H1 (cell line): ENCODE results near the gene LDLRAD4. TPM values are rescaled to one million over a fixed set of nuclear protein-coding genes. Genes with fewer than 3 reads are reported as not detected.

ENCODE experiments used
- CTCF ChIA-PET: fragments of 300-600 bp; sonication (Branson Sonifier 250); formaldehyde crosslinking; loops from one replicate; lab custom pipeline; 2021; ENCODE audit not compliant: partially characterized antibody; lab: Charles Lee
- POLR2A ChIA-PET: fragments of 300-600 bp; sonication (Branson Sonifier 250); formaldehyde crosslinking; loops from one replicate; lab custom pipeline; 2021; ENCODE audit warnings: inconsistent platforms; ENCODE audit not compliant: partially characterized antibody; lab: Charles Lee
- DNase-seq, 2 experiments: peaks; one replicate each; pipeline versions ENCODE4 v3.0.0 to v3.0.0-alpha.2; 2010 to 2022; ENCODE audit warnings: low spot score in 2 of 2, low read depth in 1 of 2, mixed read lengths in 1 of 2
- FAIRE-seq: peaks from 2 replicates; lab custom pipeline; 2011; peaks lifted over from hg19 to GRCh38; lab: Jason Lieb, UNC
- H2AFZ ChIP-seq: 2 replicates; pipeline ENCODE4 v1.8.1; 2012; ENCODE audit warnings: low read length, inconsistent platforms
- H2AK5ac ChIP-seq: 2 replicates; pipeline ENCODE4 v1.6.1; 2013; ENCODE audit warnings: low read depth, low read length
- H2BK120ac ChIP-seq: replicated peaks from 2 replicates; pipeline ENCODE3; 2013; ENCODE audit warnings: low read depth, low read length, inconsistent platforms
- H2BK12ac ChIP-seq: 2 replicates; pipeline ENCODE4 v1.6.1; 2013; ENCODE audit warnings: low read depth, low read length
- H2BK15ac ChIP-seq: 2 replicates; pipeline ENCODE4 v1.6.1; 2013; ENCODE audit warnings: low read length
- H2BK20ac ChIP-seq: 2 replicates; pipeline ENCODE4 v1.6.1; 2013; ENCODE audit warnings: low read length
- H2BK5ac ChIP-seq: 2 replicates; pipeline ENCODE4 v1.6.1; 2013; ENCODE audit warnings: low read depth, low read length
- H3K14ac ChIP-seq: 2 replicates; pipeline ENCODE4 v1.6.1; 2013; ENCODE audit warnings: inconsistent platforms; ENCODE audit not compliant: insufficient read length
- H3K18ac ChIP-seq: 2 replicates; pipeline ENCODE4 v1.6.1; 2013; ENCODE audit warnings: low read length; ENCODE audit errors: extremely low read depth
- H3K23ac ChIP-seq: 2 replicates; pipeline ENCODE4 v1.6.1; 2013; ENCODE audit warnings: inconsistent platforms; ENCODE audit not compliant: insufficient read length
- H3K23me2 ChIP-seq: 2 replicates; pipeline ENCODE4 v1.6.1; 2013; ENCODE audit warnings: low read depth, low read length
- H3K27ac ChIP-seq: 2 replicates; pipeline ENCODE4 v1.6.1; 2011; ENCODE audit warnings: low read depth, low read length, inconsistent platforms
- H3K27me3 ChIP-seq, 4 experiments: replicated peaks in 1 of 4; 1 replicate in 1 of 4; 2 replicates in 3 of 4; pipeline versions ENCODE4 v1.6.1 to v1.8.1; 2011 to 2013; ENCODE audit warnings: low read length in 3 of 4, mild to moderate bottlenecking in 3 of 4, inconsistent platforms in 2 of 4, mixed read lengths in 2 of 4, moderate library complexity in 1 of 4; ENCODE audit not compliant: control insufficient read depth in 3 of 4, insufficient read depth in 3 of 4; ENCODE audit errors: extremely low read depth in 1 of 4
- H3K36me3 ChIP-seq, 4 experiments: 2 replicates each; pipeline versions ENCODE4 v1.6.1 to v1.8.1; 2011 to 2013; ENCODE audit warnings: mild to moderate bottlenecking in 4 of 4, low read length in 3 of 4, moderate library complexity in 2 of 4, control low read depth in 1 of 4, inconsistent platforms in 1 of 4; ENCODE audit not compliant: insufficient read depth in 4 of 4, control insufficient read depth in 2 of 4
- H3K4ac ChIP-seq: replicated peaks from 2 replicates; pipeline ENCODE3; 2013; ENCODE audit warnings: low read length, low read depth, mixed read lengths, inconsistent platforms; ENCODE audit not compliant: insufficient read length
- H3K4me1 ChIP-seq, 4 experiments: replicated peaks in 1 of 4; 1 replicate in 1 of 4; 2 replicates in 3 of 4; pipeline versions ENCODE4 v1.6.1 to v1.8.1; 2011 to 2013; ENCODE audit warnings: low read length in 3 of 4, inconsistent platforms in 2 of 4, mixed read lengths in 1 of 4; ENCODE audit not compliant: insufficient read depth in 4 of 4, control insufficient read depth in 3 of 4
- H3K4me2 ChIP-seq, 2 experiments: 2 replicates each; pipeline versions ENCODE4 v1.6.1 to v1.8.1; 2011 to 2013; ENCODE audit warnings: low read depth in 2 of 2, low read length in 2 of 2, control low read depth in 1 of 2, inconsistent platforms in 1 of 2, mild to moderate bottlenecking in 1 of 2; ENCODE audit not compliant: insufficient read depth in 1 of 2
- H3K4me3 ChIP-seq, 4 experiments: fragments of 200-600, 300-600 bp in 1 of 4; sonication (generic), shearing (Covaris generic), sonication (Bioruptor Twin) in 1 of 4; 2 replicates each; pipeline versions ENCODE4 v1.5.1 to v1.8.1; 2011 to 2016; ENCODE audit warnings: low read length in 4 of 4, low read depth in 3 of 4, control low read depth in 2 of 4, inconsistent platforms in 2 of 4, mild to moderate bottlenecking in 2 of 4, mixed read lengths in 1 of 4, moderate library complexity in 1 of 4; ENCODE audit not compliant: insufficient read depth in 2 of 4; ENCODE audit errors: extremely low read depth in 1 of 4
- H3K56ac ChIP-seq: replicated peaks from 2 replicates; pipeline ENCODE3; 2013; ENCODE audit warnings: low read depth, mild to moderate bottlenecking, mixed read lengths, low read length, inconsistent platforms; ENCODE audit not compliant: insufficient read length
- H3K79me1 ChIP-seq: 2 replicates; pipeline ENCODE4 v1.6.1; 2013; ENCODE audit warnings: low read depth, low read length, control low read depth
- H3K79me2 ChIP-seq, 2 experiments: 2 replicates each; pipeline versions ENCODE4 v1.6.1 to v1.8.1; 2012 to 2013; ENCODE audit warnings: low read length in 2 of 2, mild to moderate bottlenecking in 2 of 2, inconsistent platforms in 1 of 2; ENCODE audit not compliant: insufficient read depth in 2 of 2, control insufficient read depth in 1 of 2
- H3K9ac ChIP-seq, 4 experiments: replicated peaks in 1 of 4; 1 replicate in 1 of 4; 2 replicates in 3 of 4; pipeline versions ENCODE4 v1.6.1 to v1.8.1; 2011 to 2013; ENCODE audit warnings: low read depth in 3 of 4, low read length in 3 of 4, control low read depth in 2 of 4, mild to moderate bottlenecking in 2 of 4, moderate library complexity in 2 of 4, inconsistent platforms in 1 of 4; ENCODE audit errors: extremely low read depth in 1 of 4
- H3K9me3 ChIP-seq, 2 experiments: 2 replicates each; pipeline versions ENCODE4 v1.6.1 to v1.8.1; 2012 to 2013; ENCODE audit warnings: mild to moderate bottlenecking in 2 of 2, moderate library complexity in 2 of 2, control low read depth in 1 of 2, inconsistent platforms in 1 of 2, low read depth in 1 of 2, low read length in 1 of 2, mixed read lengths in 1 of 2; ENCODE audit not compliant: insufficient read depth in 2 of 2
- H4K20me1 ChIP-seq, 2 experiments: replicated peaks in 1 of 2; 2 replicates each; pipeline versions ENCODE3 to v1.8.1; 2011 to 2013; ENCODE audit warnings: inconsistent platforms in 2 of 2, low read length in 2 of 2, mild to moderate bottlenecking in 1 of 2; ENCODE audit not compliant: insufficient read depth in 2 of 2, control insufficient read depth in 1 of 2
- H4K5ac ChIP-seq: 2 replicates; pipeline ENCODE4 v1.6.1; 2013; ENCODE audit warnings: low read length, low read depth, mixed read lengths, inconsistent platforms; ENCODE audit not compliant: insufficient read length
- H4K8ac ChIP-seq: 2 replicates; pipeline ENCODE4 v1.8.0; 2013; ENCODE audit warnings: mild to moderate bottlenecking, moderate library complexity, low read length, inconsistent platforms; ENCODE audit not compliant: insufficient read depth; ENCODE audit errors: extremely low read depth
- H4K91ac ChIP-seq: replicated peaks from 2 replicates; pipeline ENCODE3; 2013; ENCODE audit warnings: low read length, mixed read lengths, inconsistent platforms; ENCODE audit not compliant: insufficient read length
- CHD2 ChIP-seq: IDR thresholded peaks from 2 replicates; pipeline ENCODE4 v1.6.1; 2012; ENCODE audit warnings: low read length, improper control_type of control experiment
- WGBS, 2 experiments: shearing (Covaris generic) in 1 of 2; methylation state at CpG; one replicate each; pipeline versions ENCODE4 v1.1.6 to v1.1.7; 2013 to 2015; ENCODE audit warnings: low lambda C conversion rate in 2 of 2, mixed read lengths in 2 of 2, inconsistent platforms in 1 of 2, low coverage in 1 of 2, missing lambda C conversion rate in 1 of 2; ENCODE audit not compliant: insufficient replicate concordance in 2 of 2, insufficient coverage in 1 of 2, insufficient read length in 1 of 2; ENCODE audit errors: extremely low coverage in 1 of 2, missing lambda C conversion rate in 1 of 2; 5-methylcytosine and 5-hydroxymethylcytosine counted together
- polyA plus RNA-seq, 7 experiments: library from polyadenylated mRNA; depleted of rRNA in 3 of 7; stranded (reverse) in 5 of 7; unstranded in 2 of 7; fragments of >200 nt in 5 of 7; fragments of 200-250 nt in 2 of 7; gene quantifications; 1 replicate in 5 of 7; 2 replicates in 1 of 7; 4 replicates in 1 of 7; pipeline versions ENCODE4 v1.2.1 to v1.2.3, GENCODE V29; 2011 to 2013; ENCODE audit warnings: missing spikeins in 2 of 7, mixed read lengths in 2 of 7
- total RNA-seq: library from RNA; stranded (reverse); fragmentation: NEBNext Ultra II Directional; extraction: Animal tissue kit (Norgen Biotek cat#: 25700); gene quantifications from 2 replicates; pipeline ENCODE4 v1.2.1, GENCODE V29; 2021

LDLRAD4 gene
- total and polyA plus RNA-seq, 2 of the 8 experiments (the other 6 are each of a cell fraction or from before 2014, with no cell fraction given) = 0.77 to 1.4 TPM

DNA sequence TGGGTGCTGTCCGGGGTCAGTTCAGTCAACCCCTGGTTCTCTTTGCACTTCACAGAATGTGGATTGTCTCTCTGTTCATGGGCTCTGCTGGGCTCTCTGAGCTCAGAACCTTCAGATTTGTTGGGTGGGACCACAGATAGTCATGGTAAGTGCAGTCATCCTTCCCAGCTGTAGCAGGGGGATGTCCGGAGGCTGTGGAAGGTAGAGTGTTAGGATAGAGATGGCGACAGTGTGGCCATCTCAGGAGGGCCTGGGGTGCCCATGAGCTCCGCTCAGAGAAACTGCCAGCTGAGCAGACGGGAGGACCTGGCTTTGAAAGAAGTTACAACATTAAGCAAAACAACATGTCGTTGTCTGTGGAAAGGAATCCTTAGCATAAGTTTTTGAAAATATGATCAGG lies 358.0 kb downstream of the LDLRAD4 start:
- DNase-seq = peak in 1 of 2 experiments; percentile 31
- Histone ChIP-seq H3K36me3 (no peaks in the 10 kb centered on the region), H3K9ac (no peak overlapping the region), H3K27ac (no peak overlapping the region), H2BK20ac (no peak overlapping the region), H2BK12ac (no peak overlapping the region), H4K5ac (no peak overlapping the region), H3K79me1 (no peaks in the 10 kb centered on the region), H3K4ac (no peak overlapping the region), H3K4me1 (no peaks in the 10 kb centered on the region), H2AFZ (no peak overlapping the region), H3K4me3 (no peak overlapping the region), H4K20me1 (no peaks in the 10 kb centered on the region), H2BK5ac (no peak overlapping the region), H3K23me2 (no peaks in the 10 kb centered on the region), H3K23ac (no peak overlapping the region), H3K14ac (no peak overlapping the region), H4K8ac (no peak overlapping the region), H2AK5ac (no peak overlapping the region), H3K18ac (no peak overlapping the region), H2BK15ac (no peak overlapping the region), H3K4me2 (no peak overlapping the region), H3K9me3 (no peaks in the 10 kb centered on the region), H3K56ac (no peak overlapping the region)
- CTCF ChIA-PET = interaction anchor here (0.9 to 2.4 kb wide), 4 partner anchors 13 to 464 kb away, joined by 3 to 7 read pairs (median 4); no protein-coding TSS in a partner anchor
- POLR2A ChIA-PET = no interaction called here
- FAIRE-seq = no peak
- WGBS, 2 experiments = 83% methylated on average over 6 of the region's 6 CpGs; no CpG with 5 or more reads in 1 of the 2 experiments
- TF ChIP-seq CHD2 = no peak
- TF ChIP-seq, all 59 proteins: peak for 0
- Histone ChIP-seq H3K27me3 (no peaks in the 10 kb centered on the region), H2BK120ac (no peak overlapping the region), H3K79me2 (no peaks in the 10 kb centered on the region), H4K91ac (no peak overlapping the region)
